SH-SY5Y (cell line): ENCODE results near the gene MAGI2.

Experiments used
- GATA2 ChIP-seq: IDR thresholded peaks from 2 replicates; pipeline ENCODE4 v1.6.1; 2011; ENCODE audit warnings: mild to moderate bottlenecking, low read depth, low read length
- GATA3 ChIP-seq: IDR thresholded peaks from 2 replicates; pipeline ENCODE4 v1.6.1; 2011; ENCODE audit warnings: low read depth, mild to moderate bottlenecking, low read length, moderate library complexity

DNA sequence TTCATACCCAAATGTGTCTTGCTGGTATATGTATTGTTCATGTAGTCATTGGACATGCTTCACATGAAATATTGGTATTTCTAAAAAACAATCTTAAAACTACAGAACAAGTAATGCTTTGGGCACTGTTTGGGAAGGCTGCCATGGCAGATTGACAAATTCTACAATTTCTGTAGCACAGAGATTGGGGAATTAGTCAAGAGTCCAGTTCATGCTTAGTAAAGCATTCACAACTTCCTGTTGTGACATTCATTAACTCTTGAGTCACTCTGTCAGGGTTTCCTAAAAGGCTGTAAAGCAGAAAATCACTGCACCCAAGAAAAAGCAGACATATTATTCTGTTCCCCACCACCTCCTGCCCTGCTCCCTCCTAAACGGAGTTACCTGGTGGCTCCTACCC lies 1256.0 kb downstream of the MAGI2 start:
- TF ChIP-seq GATA3, result no peak
- TF ChIP-seq GATA2, result no peak
